ENCODE data around the gene BOK.

DNA sequence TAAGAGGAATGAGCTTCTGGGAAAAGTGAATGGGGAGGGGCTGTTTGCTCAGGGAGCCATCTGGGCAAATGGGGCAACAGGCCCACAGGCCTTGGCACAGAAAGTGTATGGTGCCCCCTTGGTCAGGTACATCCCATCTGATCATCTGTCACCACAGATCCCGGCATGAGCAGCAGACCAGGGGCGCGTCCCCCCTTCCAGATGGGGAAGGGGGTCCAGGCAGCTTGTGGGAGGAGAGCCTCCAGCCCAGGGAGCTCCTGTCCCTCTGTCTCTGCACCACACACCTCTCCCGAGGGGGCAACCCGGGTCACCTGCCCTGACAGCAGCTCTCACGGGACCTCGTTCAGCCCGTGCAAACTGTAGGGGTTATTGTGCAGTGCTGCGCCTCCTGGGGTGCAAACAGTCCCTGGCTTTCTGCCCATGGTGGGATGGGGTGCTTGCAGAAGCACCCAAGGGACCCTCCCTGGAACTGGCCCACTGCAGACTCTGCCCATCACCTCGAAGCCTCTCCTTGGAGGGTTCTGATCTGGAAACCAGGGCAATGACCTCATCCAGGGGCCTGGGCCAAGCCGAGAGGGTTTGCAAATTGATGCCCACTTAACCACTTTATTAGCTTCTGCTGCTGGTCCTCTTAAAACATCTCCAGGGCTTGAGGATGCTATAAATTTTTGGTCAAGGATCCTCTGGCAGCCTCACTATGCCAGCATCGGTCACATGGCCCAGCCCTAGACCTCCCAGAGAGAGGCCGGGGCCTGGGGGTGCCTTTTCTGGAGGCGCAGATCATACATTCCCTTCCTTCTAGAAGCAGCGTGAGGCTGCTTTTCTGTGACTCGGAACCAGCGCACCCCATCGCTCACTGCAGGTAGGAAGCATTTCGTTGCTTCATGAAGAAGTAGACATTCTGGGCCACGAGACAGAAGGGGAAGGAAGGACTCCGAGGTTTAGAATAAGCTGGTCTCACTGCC, 7.6 kb upstream of the BOK start:
- TF ChIP-seq, protein P1, sequence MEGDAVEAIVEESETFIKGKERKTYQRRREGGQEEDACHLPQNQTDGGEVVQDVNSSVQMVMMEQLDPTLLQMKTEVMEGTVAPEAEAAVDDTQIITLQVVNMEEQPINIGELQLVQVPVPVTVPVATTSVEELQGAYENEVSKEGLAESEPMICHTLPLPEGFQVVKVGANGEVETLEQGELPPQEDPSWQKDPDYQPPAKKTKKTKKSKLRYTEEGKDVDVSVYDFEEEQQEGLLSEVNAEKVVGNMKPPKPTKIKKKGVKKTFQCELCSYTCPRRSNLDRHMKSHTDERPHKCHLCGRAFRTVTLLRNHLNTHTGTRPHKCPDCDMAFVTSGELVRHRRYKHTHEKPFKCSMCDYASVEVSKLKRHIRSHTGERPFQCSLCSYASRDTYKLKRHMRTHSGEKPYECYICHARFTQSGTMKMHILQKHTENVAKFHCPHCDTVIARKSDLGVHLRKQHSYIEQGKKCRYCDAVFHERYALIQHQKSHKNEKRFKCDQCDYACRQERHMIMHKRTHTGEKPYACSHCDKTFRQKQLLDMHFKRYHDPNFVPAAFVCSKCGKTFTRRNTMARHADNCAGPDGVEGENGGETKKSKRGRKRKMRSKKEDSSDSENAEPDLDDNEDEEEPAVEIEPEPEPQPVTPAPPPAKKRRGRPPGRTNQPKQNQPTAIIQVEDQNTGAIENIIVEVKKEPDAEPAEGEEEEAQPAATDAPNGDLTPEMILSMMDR (IDR thresholded peaks at IDR 0.05) = no peak
- TF ChIP-seq POLR2A (IDR thresholded peaks at IDR 0.05) = no peak
